Progenitor cell of endocrine pancreas (in vitro differentiated cells): ENCODE results near the gene PTPN9. TPM values are rescaled to one million over a fixed set of nuclear protein-coding genes. Genes with fewer than 3 reads are reported as not detected.

Experiments
- DNase-seq: peaks from one replicate; pipeline ENCODE4 v3.0.0; 2021; ENCODE audit warnings: low spot score; ENCODE audit not compliant: unreplicated experiment
- H3K27ac Mint-ChIP-seq: 2 replicates; pipeline ENCODE4 v1.8.0; 2021; ENCODE audit warnings: mild to moderate bottlenecking, moderate library complexity, mixed read lengths
- H3K27me3 Mint-ChIP-seq: 2 replicates; pipeline ENCODE4 v1.8.0; 2021; ENCODE audit warnings: mixed read lengths
- H3K36me3 Mint-ChIP-seq: 2 replicates; pipeline ENCODE4 v1.8.0; 2022; ENCODE audit warnings: mixed read lengths; ENCODE audit not compliant: insufficient read depth
- H3K4me1 Mint-ChIP-seq: 2 replicates; pipeline ENCODE4 v1.8.0; 2021; ENCODE audit warnings: low read depth, mixed read lengths
- H3K4me3 Mint-ChIP-seq: 2 replicates; pipeline ENCODE4 v1.8.0; 2021; ENCODE audit warnings: low read depth, mild to moderate bottlenecking, moderate library complexity, mixed read lengths
- H3K9me3 Mint-ChIP-seq: 2 replicates; pipeline ENCODE4 v1.8.0; 2021; ENCODE audit warnings: low read depth, mixed read lengths
- CTCF ChIP-seq: fragments of 200-600 bp; sonication (generic); IDR thresholded peaks from one replicate; pipeline ENCODE4 v1.5.0; 2021; ENCODE audit warnings: antibody characterized with exemption, mild to moderate bottlenecking; ENCODE audit not compliant: unreplicated experiment
- long read RNA-seq: library from polyadenylated mRNA; unstranded; transcript quantifications from one replicate; pipeline ENCODE4 v2.0.0, GENCODE V29; 2020
- total RNA-seq: library from RNA; stranded (reverse); gene quantifications from 2 replicates; pipeline ENCODE4 v1.2.1, GENCODE V29; 2021

PTPN9 gene
- total RNA-seq, result 35.2 and 37.1 TPM in 2 replicates
- long read RNA-seq, full-length matches to known transcripts, result 7 of 22 reads
- long read RNA-seq, partial matches to known transcripts, result 10 of 22 reads
- long read RNA-seq, other reads (novel, unspliced or antisense), result 5 of 22 reads

DNA sequence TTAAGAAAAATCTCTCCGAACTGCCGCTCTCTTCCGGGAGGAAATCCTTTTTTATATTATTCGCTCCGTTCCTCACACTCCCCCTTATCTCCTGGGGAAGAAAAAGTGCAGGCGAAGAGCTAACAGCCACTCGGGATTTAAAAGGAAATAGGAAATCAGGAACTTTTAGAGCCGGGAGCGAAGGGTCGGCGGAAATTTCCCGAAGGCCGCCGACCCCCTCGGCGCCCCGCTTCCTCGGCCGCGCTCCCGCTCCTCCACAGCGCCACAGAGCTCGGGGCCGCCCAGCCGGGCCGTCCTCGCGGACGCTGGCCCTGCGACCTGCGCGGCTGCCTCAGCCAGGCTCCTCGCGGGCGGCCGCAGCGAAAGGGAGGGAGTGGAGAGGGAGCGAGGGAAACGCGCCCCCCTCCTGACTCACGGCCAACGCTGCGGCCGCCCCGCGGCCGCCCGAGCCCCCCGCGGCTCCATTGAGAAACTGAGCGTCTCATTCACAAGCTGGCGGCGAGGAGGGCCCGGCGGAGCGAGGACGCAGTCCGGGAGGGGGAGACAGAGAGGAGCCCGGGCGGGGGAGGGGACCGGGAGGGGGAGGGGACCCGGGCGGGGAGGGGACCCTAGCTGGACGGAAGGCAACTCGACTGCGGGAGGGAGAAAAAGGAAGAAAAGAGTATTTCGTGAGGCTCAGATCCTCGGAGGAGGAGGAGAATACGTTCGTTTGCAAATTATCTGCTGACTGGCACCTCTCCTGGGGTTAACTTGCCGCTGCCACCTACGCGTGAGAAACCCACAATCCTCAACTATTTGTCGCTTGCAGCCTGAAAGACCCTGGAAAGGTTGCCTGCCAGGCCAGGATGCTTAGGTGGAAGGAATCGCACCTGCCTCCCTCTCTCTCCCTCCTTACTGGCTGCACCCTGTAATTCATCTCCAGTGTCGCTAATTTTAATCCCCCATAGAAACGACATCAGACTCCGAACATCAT is at the start of gene PTPN9:
Gene PTPN9 (minus strand): TSS at position 368 of the 973 bp plus-strand sequence. CDS start 539 bp downstream, outside the sequence.
- no peaks in the 10 kb centered on the region for H3K27me3 Mint-ChIP-seq
- H3K36me3 Mint-ChIP-seq, result peaks cover 1% of the 10 kb centered on the region
- H3K27ac Mint-ChIP-seq, result peak within 1 kb of the TSS; percentile 95
- H3K9me3 Mint-ChIP-seq, result no peaks in the 10 kb centered on the region
- peaks cover 17% of the 10 kb centered on the region for H3K4me1 Mint-ChIP-seq
- H3K4me3 Mint-ChIP-seq, result peak within 1 kb of the TSS; percentile 93
- TF ChIP-seq CTCF, result peak; percentile 53
- DNase-seq, result peak; percentile 77

DNA sequence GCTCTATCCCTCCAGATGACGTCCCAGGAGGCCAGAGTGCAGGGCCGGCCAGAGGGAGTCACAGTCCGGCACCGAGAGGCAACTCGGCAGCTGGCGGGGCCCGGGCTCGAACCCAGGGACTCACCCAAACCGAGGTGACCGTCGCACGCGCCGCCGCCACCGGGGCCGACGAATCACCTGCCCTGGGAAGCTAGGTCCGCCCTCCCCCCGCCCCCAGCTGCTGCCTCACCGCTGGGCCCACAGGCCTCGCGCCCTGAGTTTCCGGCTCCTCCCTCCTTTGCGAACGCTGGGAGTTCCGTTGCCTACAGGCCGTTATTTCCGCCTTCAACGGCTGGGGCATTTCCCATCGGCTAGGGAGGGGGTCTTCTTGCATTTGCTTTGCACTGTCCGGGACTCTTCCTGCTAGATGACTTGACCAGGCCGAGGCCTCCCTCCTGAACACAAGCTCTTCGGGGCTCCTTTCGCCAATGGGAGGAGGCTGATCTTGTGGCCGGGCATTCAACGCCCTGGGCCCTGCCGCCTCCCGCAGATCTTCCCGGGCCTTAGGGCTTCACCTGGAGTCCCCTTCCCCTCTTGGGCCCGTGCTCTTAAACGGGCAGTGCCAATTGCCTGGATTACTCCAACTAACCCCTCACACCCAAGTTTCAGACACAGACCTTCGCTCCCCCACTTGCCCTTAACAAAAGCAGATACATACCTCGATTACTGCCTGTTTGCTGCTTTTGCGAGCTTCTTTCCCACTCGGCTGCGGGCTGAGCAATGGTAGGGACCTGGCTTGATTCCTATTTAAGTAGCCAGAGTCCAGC is 46.6 kb upstream of the PTPN9 start, which contains the start of gene SNUPN:
Gene SNUPN (minus strand): TSS at position 184 of the 806 bp plus-strand sequence. CDS start 4,674 bp downstream, outside the sequence.
- H3K27me3 Mint-ChIP-seq, result no peaks in the 10 kb centered on the region
- peak within 1 kb of the TSS; percentile 94 for H3K27ac Mint-ChIP-seq
- TF ChIP-seq CTCF, result no peak
- peak; percentile 73 for DNase-seq
- H3K4me3 Mint-ChIP-seq, result peak within 1 kb of the TSS; percentile 85
- no peaks in the 10 kb centered on the region for H3K9me3 Mint-ChIP-seq
- peaks cover 4% of the 10 kb centered on the region for H3K4me1 Mint-ChIP-seq
- peaks cover 3% of the 10 kb centered on the region for H3K36me3 Mint-ChIP-seq

- no peak overlapping the region for H3K4me3 Mint-ChIP-seq
Observed at GRCh38 chr15:75622505-75622904, 43.4 kb upstream of the PTPN9 start.

DNA sequence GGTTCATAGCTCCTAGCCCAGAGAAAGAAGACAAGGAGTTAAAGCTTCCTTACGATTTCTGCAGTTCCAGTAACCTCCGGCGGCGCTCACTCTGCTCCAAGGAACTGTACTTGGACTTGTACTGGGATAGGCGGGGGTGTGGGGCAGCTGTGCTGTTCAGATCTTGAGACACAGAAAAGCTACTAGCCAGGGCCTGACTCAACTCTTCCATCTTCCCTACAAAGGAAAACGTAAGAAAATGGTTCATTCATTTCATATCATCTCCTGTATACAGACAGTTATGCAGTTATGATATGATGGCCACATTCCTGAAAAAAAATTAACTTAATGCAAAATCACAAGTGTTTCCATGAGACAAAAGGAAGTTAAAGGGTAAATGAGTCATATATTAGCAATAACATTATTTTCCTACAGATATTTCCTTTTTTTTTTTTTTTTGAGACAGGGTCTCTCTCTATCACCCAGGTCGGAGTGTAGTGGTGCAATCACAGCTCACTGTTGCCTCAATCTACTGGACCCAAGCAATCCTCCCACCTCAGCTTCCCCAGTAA is 41.8 kb upstream of the PTPN9 start:
- H3K4me1 Mint-ChIP-seq, result peaks cover under 1% of the 10 kb centered on the region
- no peaks in the 10 kb centered on the region for H3K27me3 Mint-ChIP-seq
- H3K9me3 Mint-ChIP-seq, result no peaks in the 10 kb centered on the region
- no peak for TF ChIP-seq CTCF
- H3K27ac Mint-ChIP-seq, result no peak overlapping the region
- DNase-seq, result no peak
- no peak overlapping the region for H3K4me3 Mint-ChIP-seq
- peaks cover 5% of the 10 kb centered on the region for H3K36me3 Mint-ChIP-seq

More at GRCh38 chr15:75622505-75622904, 43.4 kb upstream of the PTPN9 start:
- no peak for DNase-seq
- Mint-ChIP-seq H3K4me1 (peaks cover 4% of the 10 kb centered on the region), H3K36me3 (peaks cover 3% of the 10 kb centered on the region), H3K27ac (no peak overlapping the region), H3K27me3 (no peaks in the 10 kb centered on the region), H3K9me3 (no peaks in the 10 kb centered on the region)
- no peak for TF ChIP-seq CTCF
